ENCODE measurements around the gene CHPF.

DNA sequence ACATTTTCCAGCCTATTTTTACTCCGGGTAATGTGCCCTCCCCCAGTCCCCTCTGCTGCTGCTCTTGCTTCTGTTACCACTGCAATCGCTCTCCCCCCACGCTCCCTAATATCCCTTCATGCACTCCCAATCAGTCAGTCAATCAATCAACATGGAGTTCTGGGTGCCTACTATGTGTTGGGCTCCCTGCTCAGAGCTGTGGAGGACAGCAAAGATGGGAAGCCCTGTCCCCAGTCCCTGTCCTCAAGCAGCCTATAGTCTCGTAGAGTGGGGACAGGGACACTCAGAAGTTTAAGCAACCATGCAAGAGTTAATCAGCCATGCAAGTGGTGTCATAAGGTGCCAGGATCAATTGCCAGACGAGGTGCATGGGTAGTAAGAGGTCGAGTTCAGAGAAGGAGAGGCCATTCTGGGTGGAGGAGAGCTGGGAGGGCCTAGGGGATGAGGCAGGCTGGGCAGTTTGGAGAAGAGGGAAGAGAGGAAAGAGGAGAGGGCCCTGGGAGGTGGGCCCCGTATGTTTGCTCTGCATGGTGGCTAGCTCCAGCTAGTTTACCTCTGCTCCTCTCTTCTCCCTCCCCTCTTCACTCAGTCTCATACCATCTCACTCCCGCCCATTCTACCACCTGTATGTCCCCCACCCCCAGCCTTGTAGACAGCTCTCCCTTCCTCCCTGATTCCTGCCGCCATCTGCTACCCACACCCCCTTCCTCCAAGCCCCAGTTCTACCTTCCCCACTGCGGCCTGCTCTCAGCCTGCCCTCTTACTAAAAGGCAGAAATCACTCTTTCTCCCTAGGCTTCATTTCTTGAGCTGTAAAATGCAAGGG is 25.4 kb downstream of the CHPF start:
- TF ChIP-seq, protein P1, sequence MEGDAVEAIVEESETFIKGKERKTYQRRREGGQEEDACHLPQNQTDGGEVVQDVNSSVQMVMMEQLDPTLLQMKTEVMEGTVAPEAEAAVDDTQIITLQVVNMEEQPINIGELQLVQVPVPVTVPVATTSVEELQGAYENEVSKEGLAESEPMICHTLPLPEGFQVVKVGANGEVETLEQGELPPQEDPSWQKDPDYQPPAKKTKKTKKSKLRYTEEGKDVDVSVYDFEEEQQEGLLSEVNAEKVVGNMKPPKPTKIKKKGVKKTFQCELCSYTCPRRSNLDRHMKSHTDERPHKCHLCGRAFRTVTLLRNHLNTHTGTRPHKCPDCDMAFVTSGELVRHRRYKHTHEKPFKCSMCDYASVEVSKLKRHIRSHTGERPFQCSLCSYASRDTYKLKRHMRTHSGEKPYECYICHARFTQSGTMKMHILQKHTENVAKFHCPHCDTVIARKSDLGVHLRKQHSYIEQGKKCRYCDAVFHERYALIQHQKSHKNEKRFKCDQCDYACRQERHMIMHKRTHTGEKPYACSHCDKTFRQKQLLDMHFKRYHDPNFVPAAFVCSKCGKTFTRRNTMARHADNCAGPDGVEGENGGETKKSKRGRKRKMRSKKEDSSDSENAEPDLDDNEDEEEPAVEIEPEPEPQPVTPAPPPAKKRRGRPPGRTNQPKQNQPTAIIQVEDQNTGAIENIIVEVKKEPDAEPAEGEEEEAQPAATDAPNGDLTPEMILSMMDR (IDR thresholded peaks at IDR 0.05), result no peak
- TF ChIP-seq EP300 (IDR thresholded peaks at IDR 0.05) (no peak), POLR2AphosphoS5 (IDR thresholded peaks at IDR 0.05) (no peak)
